Subcutaneous adipose tissue (tissue), 4 donors: ENCODE results near the gene CADM2. TPM values are rescaled to one million over a fixed set of nuclear protein-coding genes. Genes with fewer than 3 reads are reported as not detected.

Experiments used
- CTCF ChIP-seq: fragments of 450-650 bp; IDR thresholded peaks from one replicate; pipeline ENCODE4 v1.5.1; 2016; ENCODE audit warnings: low read depth, mild to moderate bottlenecking, control low read depth, antibody characterized with exemption, moderate library complexity
- total RNA-seq, 4 donors: library from RNA; depleted of rRNA; stranded (reverse); fragments of >200 nt; gene quantifications; one replicate each; pipeline ENCODE4 v1.1.0, GENCODE V29; 2016

Gene CADM2
- total RNA-seq, 4 donors from 2014 or later = 1.0 to 19.8 (median 4.4) TPM

GRCh38 chr3:84985795-84986194, 27.0 kb downstream of the CADM2 start:
- no peak for TF ChIP-seq CTCF

- TF ChIP-seq CTCF = no peak
These were observed 29.1 kb downstream of the CADM2 start for GRCh38 chr3:84987706-84988504.

- no peak for TF ChIP-seq CTCF
These were observed 30.3 kb downstream of the CADM2 start for GRCh38 chr3:84989102-84989501.

GRCh38 chr3:84991422-84991900, 32.7 kb downstream of the CADM2 start:
- TF ChIP-seq CTCF = no peak

- TF ChIP-seq CTCF = no peak
These were observed 35.2 kb downstream of the CADM2 start for GRCh38 chr3:84993956-84994355.

GRCh38 chr3:84998545-84998944, 39.8 kb downstream of the CADM2 start:
- no peak for TF ChIP-seq CTCF

GRCh38 chr3:85003479-85003878, 44.7 kb downstream of the CADM2 start:
- no peak for TF ChIP-seq CTCF
